Muscle of arm (tissue), 12 donors: ENCODE data around the gene RYR1. TPM values are rescaled to one million over a fixed set of nuclear protein-coding genes. Genes with fewer than 3 reads are reported as not detected.

Experiments used
- polyA plus RNA-seq, 12 donors: library from polyadenylated mRNA; unstranded; fragments of 120-200 nt; gene quantifications; one replicate each; pipeline ENCODE4 v1.2.1, GENCODE V29; 2013; ENCODE audit not compliant: insufficient read length in 12 of 12

The RYR1 gene
- polyA plus RNA-seq, 12 donors = 205 to 659 (median 555) TPM

Other genes with a start within 250 kb of the RYR1 start
- gene DPF1, start 209.5 kb upstream of the RYR1 start, polyA plus RNA-seq = 10 to 100 TPM in 1 of 12 donors, 1 to 10 TPM in 10, not detected in 1; 2.8 to 18.2 (median 3.3) TPM
- gene PPP1R14A, start 177.3 kb upstream of the RYR1 start, polyA plus RNA-seq = 10 to 100 TPM in 7 of 12 donors, 1 to 10 TPM in 4, not detected in 1; 9.1 to 73.8 (median 12.2) TPM
- gene SPINT2, start 169.1 kb upstream of the RYR1 start, polyA plus RNA-seq = 10 to 100 TPM in 4 of 12 donors, 1 to 10 TPM in 7, not detected in 1; 2.7 to 80.3 (median 4.9) TPM
- 100 to 1,000 TPM in 1 of 12 donors, 10 to 100 TPM in 1, 1 to 10 TPM in 2, under 1 TPM in 6, not detected in 2; 0.43 to 144 (median 0.84) TPM for gene C19orf33, start 129.4 kb upstream of the RYR1 start, polyA plus RNA-seq
- 10 to 100 TPM in 11 of 12 donors, not detected in 1; 13.0 to 27.2 (median 22.9) TPM for gene YIF1B, start 117.7 kb upstream of the RYR1 start, polyA plus RNA-seq
- 1 to 10 TPM in 11 of 12 donors, not detected in 1; 1.7 to 5.3 (median 2.4) TPM for gene KCNK6, start 113.8 kb upstream of the RYR1 start, polyA plus RNA-seq
- 1 to 10 TPM in 10 of 12 donors, not detected in 2; 1.3 to 4.9 (median 2.3) TPM for gene CATSPERG, start 97.9 kb upstream of the RYR1 start, polyA plus RNA-seq
- gene PSMD8, start 59.1 kb upstream of the RYR1 start, polyA plus RNA-seq = 100 to 1,000 TPM in 11 of 12 donors, not detected in 1; 111 to 140 (median 119) TPM
- gene GGN, start 45.7 kb upstream of the RYR1 start, polyA plus RNA-seq = under 1 TPM in 6 of 12 donors, not detected in 6; 0.25 to 0.38 (median 0.34) TPM
- under 1 TPM in 10 of 12 donors, not detected in 2; 0.31 to 0.98 (median 0.52) TPM for gene SPRED3, start 45.0 kb upstream of the RYR1 start, polyA plus RNA-seq
- 10 to 100 TPM in 4 of 12 donors, 1 to 10 TPM in 7, not detected in 1; 6.4 to 30.9 (median 9.3) TPM for gene FAM98C, start 30.6 kb upstream of the RYR1 start, polyA plus RNA-seq
- gene RASGRP4, start 7.5 kb upstream of the RYR1 start, polyA plus RNA-seq = 1 to 10 TPM in 10 of 12 donors, not detected in 2; 1.2 to 4.3 (median 2.4) TPM
- gene MAP4K1, start 184.3 kb downstream of the RYR1 start, polyA plus RNA-seq = 10 to 100 TPM in 5 of 12 donors, 1 to 10 TPM in 5, not detected in 2; 1.8 to 17.8 (median 10.3) TPM
- 100 to 1,000 TPM; 195 to 996 (median 338) TPM for gene EIF3K, start 185.5 kb downstream of the RYR1 start, polyA plus RNA-seq
- 100 to 1,000 TPM; 116 to 322 (median 196) TPM for gene ACTN4, start 214.0 kb downstream of the RYR1 start, polyA plus RNA-seq